Measurements from ENCODE around the gene NRCAM. TPM values are rescaled to one million over a fixed set of nuclear protein-coding genes. Genes with fewer than 3 reads are reported as not detected.

NRCAM gene
- total RNA-seq, 2 donors from 2014 or later = 0.92 to 1.1 TPM

- intact Hi-C loops (cut with DNase I, micrococcal nuclease) = no loop called here
- no peak for DNase-seq
- ATAC-seq = no peak
These were observed 318.2 kb downstream of the NRCAM start for GRCh38 chr7:108137993-108138392.

- intact Hi-C loops (cut with DNase I, micrococcal nuclease) = no loop called here
- no peak for DNase-seq
- no peak for ATAC-seq
These were observed 319.2 kb downstream of the NRCAM start for GRCh38 chr7:108137040-108137439.

- no peak for DNase-seq
- intact Hi-C loops (cut with DNase I, micrococcal nuclease) = no loop called here
- no peak for ATAC-seq
These were observed 320.0 kb downstream of the NRCAM start for GRCh38 chr7:108136191-108136688.

GRCh38 chr7:108135446-108136190, 320.6 kb downstream of the NRCAM start:
- intact Hi-C loops (cut with DNase I, micrococcal nuclease) = no loop called here
- ATAC-seq (no peak), DNase-seq (no peak)

GRCh38 chr7:108134486-108134885, 321.8 kb downstream of the NRCAM start:
- intact Hi-C loops (cut with DNase I, micrococcal nuclease) = no loop called here
- no peak for DNase-seq
- ATAC-seq = no peak

GRCh38 chr7:108132551-108133265, 323.5 kb downstream of the NRCAM start:
- DNase-seq = no peak
- no peak for ATAC-seq
- intact Hi-C loops (cut with DNase I, micrococcal nuclease) = no loop called here

- no peak for ATAC-seq
- intact Hi-C loops (cut with DNase I, micrococcal nuclease) = no loop called here
These were observed 326.0 kb downstream of the NRCAM start, which contains the start of gene LAMB4 for GRCh38 chr7:108130261-108130660. Gene LAMB4 (minus strand): TSS chr7:108130361. CDS start chr7:108123164, 7,197 bp downstream.

GRCh38 chr7:108129018-108129965, 326.9 kb downstream of the NRCAM start:
- ATAC-seq = no peak
- DNase-seq = no peak
- intact Hi-C loops (cut with DNase I, micrococcal nuclease) = no loop called here

More at GRCh38 chr7:108130261-108130660, 326.0 kb downstream of the NRCAM start, which contains the start of gene LAMB4:
- DNase-seq = no peak

GRCh38 chr7:108128514-108128913, 327.7 kb downstream of the NRCAM start:
- no peak for ATAC-seq
- DNase-seq = no peak
- intact Hi-C loops (cut with DNase I, micrococcal nuclease) = no loop called here

GRCh38 chr7:108127461-108127860, 328.8 kb downstream of the NRCAM start:
- intact Hi-C loops (cut with DNase I, micrococcal nuclease) = no loop called here
- DNase-seq = no peak
- no peak for ATAC-seq

- intact Hi-C loops (cut with DNase I, micrococcal nuclease) = no loop called here
- ATAC-seq (no peak), DNase-seq (no peak)
These were observed 331.4 kb downstream of the NRCAM start for GRCh38 chr7:108124820-108125219.

GRCh38 chr7:108122181-108122580, 334.1 kb downstream of the NRCAM start:
- no peak for ATAC-seq
- DNase-seq = no peak
- intact Hi-C loops (cut with DNase I, micrococcal nuclease) = no loop called here

GRCh38 chr7:108120933-108121332, 335.3 kb downstream of the NRCAM start:
- DNase-seq (no peak), ATAC-seq (no peak)
- intact Hi-C loops (cut with DNase I, micrococcal nuclease) = no loop called here

- intact Hi-C loops (cut with DNase I, micrococcal nuclease) = no loop called here
- DNase-seq = no peak
- ATAC-seq = no peak
These were observed 336.0 kb downstream of the NRCAM start for GRCh38 chr7:108120196-108120595.

- DNase-seq (no peak), ATAC-seq (no peak)
- intact Hi-C loops (cut with DNase I, micrococcal nuclease) = no loop called here
These were observed 337.3 kb downstream of the NRCAM start for GRCh38 chr7:108118959-108119358.

GRCh38 chr7:108114117-108114841, 342.0 kb downstream of the NRCAM start:
- intact Hi-C loops (cut with DNase I, micrococcal nuclease) = no loop called here
- DNase-seq (no peak), ATAC-seq (peak; percentile 56)

GRCh38 chr7:108112683-108113082, 343.6 kb downstream of the NRCAM start:
- ATAC-seq = no peak
- DNase-seq = no peak
- intact Hi-C loops (cut with DNase I, micrococcal nuclease) = no loop called here

GRCh38 chr7:108109221-108109908, 346.9 kb downstream of the NRCAM start:
- DNase-seq (no peak), ATAC-seq (peak; percentile 92)
- intact Hi-C loops (cut with DNase I, micrococcal nuclease) = no loop called here
